ENCODE measurements around the gene OPCML.

The OPCML gene

DNA sequence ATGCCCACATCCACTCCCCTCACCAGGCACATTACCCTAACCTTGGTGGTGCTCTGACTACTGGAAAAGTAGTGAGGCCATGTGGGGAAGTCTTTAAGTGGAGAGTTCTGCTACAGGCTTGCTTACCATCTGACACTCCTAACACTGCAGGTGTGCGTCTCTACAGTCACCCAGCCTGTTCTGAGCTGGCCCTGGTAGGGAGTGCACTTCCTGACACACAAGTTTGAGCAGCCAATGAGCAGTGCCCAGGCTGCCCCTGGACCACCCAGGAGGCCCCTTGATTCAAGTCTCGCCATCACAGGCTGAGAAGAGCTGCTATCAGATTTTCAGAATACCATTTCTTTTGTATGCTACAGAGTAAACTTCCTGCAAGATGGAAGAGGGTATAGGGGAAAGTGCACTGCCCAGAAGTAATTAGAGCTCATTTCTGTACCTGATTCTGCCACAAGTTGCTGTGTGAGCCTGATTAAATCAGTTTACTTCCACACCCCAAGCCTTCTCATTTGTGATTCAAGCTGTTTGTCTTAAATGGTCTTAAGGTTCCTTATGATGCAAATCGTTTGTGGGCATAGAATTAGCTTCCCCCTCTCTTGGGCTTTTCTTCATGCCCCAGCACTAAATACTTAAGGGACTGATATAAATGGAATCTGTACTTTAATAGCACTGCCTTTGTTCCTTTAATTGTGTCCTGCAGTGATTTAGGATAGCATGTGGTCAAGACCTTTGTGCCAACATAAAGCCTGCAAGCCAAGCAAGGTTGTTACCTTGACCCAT, 22.2 kb downstream of the OPCML start:
- Histone ChIP-seq H3K4me3 (ENCODE audit: low read depth in 1 of 2, low read length in 1 of 2) (no peak overlapping the region), H3K9me3 (no peaks in the 10 kb centered on the region), H3K36me3 (no peaks in the 10 kb centered on the region), H3K27ac (no peak overlapping the region), H3K27me3 (no peaks in the 10 kb centered on the region), H3K4me1 (ENCODE audit: control insufficient read depth in 1 of 2, insufficient read depth in 1 of 2, low read depth in 1 of 2, low read length in 1 of 2) (no peaks in the 10 kb centered on the region)
- TF ChIP-seq, protein P1, sequence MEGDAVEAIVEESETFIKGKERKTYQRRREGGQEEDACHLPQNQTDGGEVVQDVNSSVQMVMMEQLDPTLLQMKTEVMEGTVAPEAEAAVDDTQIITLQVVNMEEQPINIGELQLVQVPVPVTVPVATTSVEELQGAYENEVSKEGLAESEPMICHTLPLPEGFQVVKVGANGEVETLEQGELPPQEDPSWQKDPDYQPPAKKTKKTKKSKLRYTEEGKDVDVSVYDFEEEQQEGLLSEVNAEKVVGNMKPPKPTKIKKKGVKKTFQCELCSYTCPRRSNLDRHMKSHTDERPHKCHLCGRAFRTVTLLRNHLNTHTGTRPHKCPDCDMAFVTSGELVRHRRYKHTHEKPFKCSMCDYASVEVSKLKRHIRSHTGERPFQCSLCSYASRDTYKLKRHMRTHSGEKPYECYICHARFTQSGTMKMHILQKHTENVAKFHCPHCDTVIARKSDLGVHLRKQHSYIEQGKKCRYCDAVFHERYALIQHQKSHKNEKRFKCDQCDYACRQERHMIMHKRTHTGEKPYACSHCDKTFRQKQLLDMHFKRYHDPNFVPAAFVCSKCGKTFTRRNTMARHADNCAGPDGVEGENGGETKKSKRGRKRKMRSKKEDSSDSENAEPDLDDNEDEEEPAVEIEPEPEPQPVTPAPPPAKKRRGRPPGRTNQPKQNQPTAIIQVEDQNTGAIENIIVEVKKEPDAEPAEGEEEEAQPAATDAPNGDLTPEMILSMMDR (IDR thresholded peaks at IDR 0.05): no peak

DNA sequence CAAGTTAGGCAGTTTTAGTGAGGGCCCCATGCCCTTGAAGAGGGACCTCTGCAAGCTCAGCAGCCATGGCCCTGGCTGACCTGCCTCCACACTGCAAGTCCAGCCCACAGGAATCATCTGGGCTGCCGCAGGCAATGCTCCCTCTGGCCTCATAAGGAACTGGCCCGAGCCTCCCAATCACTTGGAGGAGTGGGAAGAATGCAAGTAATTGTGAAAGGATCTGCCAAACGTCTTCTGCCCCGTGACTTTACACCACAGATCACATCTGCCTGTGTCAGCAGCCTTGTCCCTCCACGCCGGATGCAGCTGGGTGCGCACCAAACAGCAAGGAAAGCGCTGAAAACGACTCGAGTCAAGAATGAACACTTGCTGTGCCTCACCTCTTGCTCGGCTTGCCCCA, 23.8 kb downstream of the OPCML start:
- TF ChIP-seq, protein P1 (IDR thresholded peaks at IDR 0.05): no peak
- no peaks in the 10 kb centered on the region for H3K36me3 ChIP-seq
- no peaks in the 10 kb centered on the region for H3K9me3 ChIP-seq
- no peaks in the 10 kb centered on the region for H3K4me1 ChIP-seq (ENCODE audit: control insufficient read depth in 1 of 2, insufficient read depth in 1 of 2, low read depth in 1 of 2, low read length in 1 of 2)
- no peak overlapping the region for H3K4me3 ChIP-seq (ENCODE audit: low read depth in 1 of 2, low read length in 1 of 2)
- no peak overlapping the region for H3K27ac ChIP-seq
- H3K27me3 ChIP-seq: no peaks in the 10 kb centered on the region

DNA sequence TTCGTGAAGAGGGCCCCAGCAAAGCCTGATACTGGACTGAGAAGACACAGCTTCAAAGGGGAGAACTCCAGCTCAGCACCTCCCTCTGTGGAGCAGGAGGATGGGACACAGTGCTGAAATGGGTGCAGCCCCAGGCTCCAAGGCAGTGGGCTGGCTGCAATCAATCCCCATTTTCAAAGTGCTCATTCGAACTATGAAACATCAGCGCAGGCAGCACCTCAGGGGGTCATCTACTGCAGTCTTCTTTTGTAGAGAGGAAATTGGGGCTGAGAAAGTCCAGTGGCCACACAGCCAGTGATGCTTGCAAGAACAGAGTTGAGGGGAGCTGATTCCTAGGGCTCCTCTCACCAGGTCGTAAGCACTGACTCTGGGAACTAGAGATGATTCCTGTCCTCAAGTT, 25.1 kb downstream of the OPCML start:
- Histone ChIP-seq H3K27ac (no peak overlapping the region), H3K27me3 (no peaks in the 10 kb centered on the region), H3K36me3 (no peaks in the 10 kb centered on the region), H3K9me3 (no peaks in the 10 kb centered on the region), H3K4me3 (ENCODE audit: low read depth in 1 of 2, low read length in 1 of 2) (no peak overlapping the region), H3K4me1 (ENCODE audit: control insufficient read depth in 1 of 2, insufficient read depth in 1 of 2, low read depth in 1 of 2, low read length in 1 of 2) (no peaks in the 10 kb centered on the region)
- TF ChIP-seq, protein P1 (IDR thresholded peaks at IDR 0.05): no peak

DNA sequence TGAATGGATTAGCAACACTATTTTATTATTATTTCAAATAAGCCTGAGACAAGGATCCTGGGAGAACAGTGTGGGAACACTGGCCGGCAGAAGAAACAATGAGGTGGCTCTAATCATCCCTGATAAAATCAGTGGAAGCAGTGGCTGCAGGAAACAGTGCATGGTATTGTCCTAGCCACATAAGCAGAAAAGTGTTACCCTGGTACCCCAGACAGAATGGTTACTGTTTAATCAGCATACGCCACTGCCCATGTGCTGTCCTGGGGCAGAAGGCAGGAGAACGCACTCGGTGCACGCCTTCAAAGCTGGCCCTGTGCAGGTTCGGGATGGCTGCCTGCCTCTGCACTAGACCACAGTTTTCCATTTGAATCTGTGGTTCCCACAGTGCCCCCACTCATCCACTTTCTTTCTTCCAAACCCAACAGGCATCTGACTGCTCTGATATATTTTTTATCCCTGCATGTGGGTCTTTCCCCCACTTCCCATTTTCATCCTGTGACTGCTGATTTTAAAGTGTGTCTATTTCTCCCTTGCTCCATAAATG, 25.7 kb downstream of the OPCML start:
- H3K4me1 ChIP-seq (ENCODE audit: control insufficient read depth in 1 of 2, insufficient read depth in 1 of 2, low read depth in 1 of 2, low read length in 1 of 2): no peaks in the 10 kb centered on the region
- no peak overlapping the region for H3K27ac ChIP-seq
- TF ChIP-seq, protein P1 (IDR thresholded peaks at IDR 0.05): no peak
- H3K4me3 ChIP-seq (ENCODE audit: low read depth in 1 of 2, low read length in 1 of 2): no peak overlapping the region
- no peaks in the 10 kb centered on the region for H3K36me3 ChIP-seq
- no peaks in the 10 kb centered on the region for H3K27me3 ChIP-seq
- no peaks in the 10 kb centered on the region for H3K9me3 ChIP-seq

DNA sequence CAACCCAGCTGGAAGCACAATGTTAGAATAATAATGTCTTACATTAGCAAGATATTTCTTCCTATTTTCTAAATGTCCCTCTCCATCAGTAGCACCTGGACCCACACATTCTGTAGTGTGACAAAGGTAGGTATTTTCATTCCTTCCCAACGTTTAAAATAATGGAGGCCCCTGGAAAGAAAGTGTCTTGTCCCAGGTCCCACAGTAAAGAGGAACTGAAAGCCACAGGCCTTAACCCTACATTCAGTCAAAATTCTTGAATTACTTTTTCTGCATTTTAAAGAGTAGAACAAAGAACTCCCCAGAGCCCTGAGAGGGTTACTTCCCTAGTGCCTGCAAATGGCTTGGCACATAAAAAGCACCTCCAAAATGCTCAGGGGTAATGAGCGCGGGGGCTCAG, 26.3 kb downstream of the OPCML start:
- Histone ChIP-seq H3K9me3 (no peaks in the 10 kb centered on the region), H3K27ac (no peak overlapping the region), H3K36me3 (no peaks in the 10 kb centered on the region), H3K27me3 (no peaks in the 10 kb centered on the region), H3K4me3 (ENCODE audit: low read depth in 1 of 2, low read length in 1 of 2) (no peak overlapping the region), H3K4me1 (ENCODE audit: control insufficient read depth in 1 of 2, insufficient read depth in 1 of 2, low read depth in 1 of 2, low read length in 1 of 2) (no peaks in the 10 kb centered on the region)
- TF ChIP-seq, protein P1 (IDR thresholded peaks at IDR 0.05): no peak
